ENCODE data around the gene LOXL4. TPM values are rescaled to one million over a fixed set of nuclear protein-coding genes. Genes with fewer than 3 reads are reported as not detected.

LOXL4 gene
- total RNA-seq, 1 donor from 2014 or later, result 8.2 TPM

GRCh38 chr10:98299341-98299740 is 31.3 kb upstream of the LOXL4 start:
- ATAC-seq (no peak), DNase-seq (ENCODE audit: low spot score) (no peak)
- intact Hi-C loops (cut with DNase I), result no loop called here

GRCh38 chr10:98296524-98296923 is 28.5 kb upstream of the LOXL4 start:
- intact Hi-C loops (cut with DNase I), result no loop called here
- ATAC-seq (no peak), DNase-seq (ENCODE audit: low spot score) (no peak)

- no peak for DNase-seq (ENCODE audit: low spot score)
- no peak for ATAC-seq
- intact Hi-C loops (cut with DNase I), result no loop called here
Measured at GRCh38 chr10:98295907-98296306, 27.9 kb upstream of the LOXL4 start.

- ATAC-seq (no peak), DNase-seq (ENCODE audit: low spot score) (no peak)
- intact Hi-C loops (cut with DNase I), result no loop called here
Measured at GRCh38 chr10:98295401-98295811, 27.4 kb upstream of the LOXL4 start.

- DNase-seq (ENCODE audit: low spot score), result no peak
- intact Hi-C loops (cut with DNase I), result no loop called here
- ATAC-seq, result no peak
Measured at GRCh38 chr10:98294270-98294627, 26.3 kb upstream of the LOXL4 start.

GRCh38 chr10:98293550-98294269 is 25.7 kb upstream of the LOXL4 start:
- peak; percentile 87 for ATAC-seq
- intact Hi-C loops (cut with DNase I), result no loop called here
- DNase-seq (ENCODE audit: low spot score), result no peak

GRCh38 chr10:98292971-98293370 is 25.0 kb upstream of the LOXL4 start:
- DNase-seq (ENCODE audit: low spot score) (no peak), ATAC-seq (no peak)
- intact Hi-C loops (cut with DNase I), result no loop called here

GRCh38 chr10:98289802-98290209 is 21.8 kb upstream of the LOXL4 start:
- intact Hi-C loops (cut with DNase I), result no loop called here
- DNase-seq (ENCODE audit: low spot score) (no peak), ATAC-seq (no peak)

GRCh38 chr10:98287321-98287720 is 19.3 kb upstream of the LOXL4 start:
- no peak for DNase-seq (ENCODE audit: low spot score)
- intact Hi-C loops (cut with DNase I), result no loop called here

GRCh38 chr10:98286419-98286818 is 18.4 kb upstream of the LOXL4 start:
- ATAC-seq, result no peak

More at GRCh38 chr10:98287321-98287720, 19.3 kb upstream of the LOXL4 start:
- no peak for ATAC-seq

GRCh38 chr10:98285416-98285815 is 17.4 kb upstream of the LOXL4 start:
- intact Hi-C loops (cut with DNase I), result no loop called here
- DNase-seq (ENCODE audit: low spot score) (no peak), ATAC-seq (peak; percentile 95)

More at GRCh38 chr10:98286419-98286818, 18.4 kb upstream of the LOXL4 start:
- no peak for DNase-seq (ENCODE audit: low spot score)
- intact Hi-C loops (cut with DNase I), result no loop called here

- DNase-seq (ENCODE audit: low spot score), result no peak
- intact Hi-C loops (cut with DNase I), result no loop called here
- no peak for ATAC-seq
Measured at GRCh38 chr10:98276311-98276710, 8.3 kb upstream of the LOXL4 start.

GRCh38 chr10:98274562-98274961 is 6.6 kb upstream of the LOXL4 start:
- ATAC-seq, result no peak
- intact Hi-C loops (cut with DNase I), result no loop called here
- no peak for DNase-seq (ENCODE audit: low spot score)

GRCh38 chr10:98273057-98273850 is 5.3 kb upstream of the LOXL4 start:
- intact Hi-C loops (cut with DNase I), result no loop called here
- ATAC-seq, result no peak
- no peak for DNase-seq (ENCODE audit: low spot score)

- ATAC-seq, result no peak
- intact Hi-C loops (cut with DNase I), result no loop called here
- peak; percentile 39 for DNase-seq (ENCODE audit: low spot score)
Measured at GRCh38 chr10:98272656-98273055, 4.7 kb upstream of the LOXL4 start.

GRCh38 chr10:98272245-98272644 is 4.3 kb upstream of the LOXL4 start:
- intact Hi-C loops (cut with DNase I), result no loop called here
- DNase-seq (ENCODE audit: low spot score) (peak; percentile 52), ATAC-seq (no peak)

GRCh38 chr10:98270786-98271185 is 2.8 kb upstream of the LOXL4 start:
- peak; percentile 31 for DNase-seq (ENCODE audit: low spot score)
- intact Hi-C loops (cut with DNase I), result no loop called here
- ATAC-seq, result no peak

GRCh38 chr10:98270073-98270740 is 2.2 kb upstream of the LOXL4 start:
- intact Hi-C loops (cut with DNase I), result no loop called here
- no peak for DNase-seq (ENCODE audit: low spot score)
- ATAC-seq, result no peak

- DNase-seq (ENCODE audit: low spot score) (peak; percentile 82), ATAC-seq (peak; percentile 77)
- intact Hi-C loops (cut with DNase I), result no loop called here
Measured at GRCh38 chr10:98269435-98269912, 1.5 kb upstream of the LOXL4 start.

Data from sciatic nerve (tissue), 2 donors.